Prostate gland (tissue), 2 donors: Measurements from ENCODE around the gene ZBTB8B.

Source experiments
- POLR2A ChIP-seq: fragments of 450-650 bp; IDR thresholded peaks from one replicate; pipeline ENCODE4 v1.6.1; 2016; ENCODE audit warnings: antibody characterized with exemption, mild to moderate bottlenecking
- TF ChIP-seq, protein P1 (sequence below), 4 experiments: fragments of 200-600 bp in 2 of 4; fragments of 450-650 bp in 2 of 4; sonication (generic) in 2 of 4; IDR thresholded peaks; 1 replicate in 3 of 4; 2 replicates in 1 of 4; pipeline ENCODE4 v1.5.1; 2016 to 2019; ENCODE audit warnings: antibody characterized with exemption in 4 of 4, mild to moderate bottlenecking in 2 of 4, moderate library complexity in 2 of 4

DNA sequence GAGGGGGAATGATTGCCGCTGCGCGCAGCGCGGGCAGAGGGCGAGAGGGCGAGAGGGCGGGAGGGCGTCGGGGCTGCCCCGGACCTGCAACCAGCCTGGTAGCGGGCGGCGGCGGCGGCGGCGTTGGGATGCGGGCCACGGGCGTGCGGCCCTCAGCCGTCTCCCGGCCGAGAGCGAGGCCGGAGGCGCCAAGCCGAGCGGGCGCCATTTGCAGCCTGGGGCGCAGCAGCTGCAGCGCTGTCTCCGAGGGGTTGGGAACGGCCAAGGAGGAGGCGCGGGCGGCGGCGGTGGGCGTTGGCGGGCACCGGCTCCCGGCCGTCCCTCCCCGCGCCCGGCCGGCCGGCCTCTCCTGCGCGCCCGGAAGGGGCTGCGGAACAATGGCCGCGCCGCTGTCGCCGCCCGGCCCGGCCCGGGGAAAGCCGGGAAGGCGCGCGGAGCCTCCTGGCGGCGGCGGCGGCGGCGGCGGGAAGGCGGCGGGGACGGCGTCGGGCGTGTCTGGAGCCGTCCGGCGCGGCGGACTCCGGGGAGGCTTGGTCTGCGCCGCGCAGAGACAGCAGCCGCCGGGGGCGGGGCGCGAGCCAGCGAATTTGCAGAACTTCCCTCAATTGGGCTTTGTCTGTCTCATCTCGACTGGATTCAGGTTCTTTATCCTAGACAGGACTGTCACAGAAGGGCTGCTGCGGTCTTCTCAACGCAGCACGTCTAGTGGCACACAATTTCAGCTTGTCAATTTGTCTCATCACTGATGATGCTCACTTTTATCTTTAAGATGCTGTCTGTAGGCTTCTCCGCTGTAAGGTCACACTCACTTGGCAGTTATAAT is 35.7 kb downstream of the ZBTB8B start:
- TF ChIP-seq, protein P1, sequence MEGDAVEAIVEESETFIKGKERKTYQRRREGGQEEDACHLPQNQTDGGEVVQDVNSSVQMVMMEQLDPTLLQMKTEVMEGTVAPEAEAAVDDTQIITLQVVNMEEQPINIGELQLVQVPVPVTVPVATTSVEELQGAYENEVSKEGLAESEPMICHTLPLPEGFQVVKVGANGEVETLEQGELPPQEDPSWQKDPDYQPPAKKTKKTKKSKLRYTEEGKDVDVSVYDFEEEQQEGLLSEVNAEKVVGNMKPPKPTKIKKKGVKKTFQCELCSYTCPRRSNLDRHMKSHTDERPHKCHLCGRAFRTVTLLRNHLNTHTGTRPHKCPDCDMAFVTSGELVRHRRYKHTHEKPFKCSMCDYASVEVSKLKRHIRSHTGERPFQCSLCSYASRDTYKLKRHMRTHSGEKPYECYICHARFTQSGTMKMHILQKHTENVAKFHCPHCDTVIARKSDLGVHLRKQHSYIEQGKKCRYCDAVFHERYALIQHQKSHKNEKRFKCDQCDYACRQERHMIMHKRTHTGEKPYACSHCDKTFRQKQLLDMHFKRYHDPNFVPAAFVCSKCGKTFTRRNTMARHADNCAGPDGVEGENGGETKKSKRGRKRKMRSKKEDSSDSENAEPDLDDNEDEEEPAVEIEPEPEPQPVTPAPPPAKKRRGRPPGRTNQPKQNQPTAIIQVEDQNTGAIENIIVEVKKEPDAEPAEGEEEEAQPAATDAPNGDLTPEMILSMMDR (IDR thresholded peaks at IDR 0.05), result peak in 2 of 4 experiments; percentile 35 to 52
- TF ChIP-seq POLR2A, result no peak
